Measurements from ENCODE around the gene RCN1.
"Not testable (repeated sequence)": the region's sequence is repeated elsewhere in the genome, so short reads cannot be mapped to it uniquely, and the experiment has no call there.

Gene RCN1

DNA sequence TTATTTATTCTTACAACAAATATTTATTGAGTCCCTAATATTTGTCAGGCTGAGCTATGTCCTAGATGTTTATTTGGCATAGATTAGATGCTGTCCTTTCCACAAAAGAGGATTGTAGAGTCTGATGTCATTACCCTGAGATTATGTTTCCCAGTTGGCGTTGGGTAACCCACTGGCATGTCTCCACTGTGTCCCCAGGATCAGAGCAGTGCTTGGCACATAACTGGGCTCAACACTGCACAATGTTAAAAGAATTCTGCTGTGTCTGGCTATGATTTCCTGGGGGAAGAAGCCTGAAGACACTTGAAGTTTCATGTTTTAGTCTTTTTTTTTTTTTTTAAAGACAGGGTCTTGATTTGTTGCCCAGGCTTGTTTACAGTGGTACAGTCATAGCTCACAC lies 4.0 kb downstream of the RCN1 start:
- H3K27ac ChIP-seq = no peak overlapping the region
- TF ChIP-seq Cebpa-rat (IDR thresholded peaks at IDR 0.05) = no peak
- no peak overlapping the region for H3K4me3 ChIP-seq
- H3K9ac ChIP-seq = no peak overlapping the region
- H3K27me3 ChIP-seq = no peaks in the 10 kb centered on the region
- H3K4me2 ChIP-seq = no peak overlapping the region
- H3K36me3 ChIP-seq = peaks cover 63% of the 10 kb centered on the region
- H3K9me3 ChIP-seq = no peaks in the 10 kb centered on the region
- H3K4me1 ChIP-seq = peaks cover 27% of the 10 kb centered on the region
- H4K20me1 ChIP-seq = peaks cover 73% of the 10 kb centered on the region

GRCh38 chr11:32098142-32098903 lies 7.4 kb downstream of the RCN1 start:
- no peak for TF ChIP-seq Cebpa-rat (IDR thresholded peaks at IDR 0.05)
- Histone ChIP-seq H3K4me3 (no peak overlapping the region), H3K4me1 (peaks cover 7% of the 10 kb centered on the region), H3K27me3 (no peaks in the 10 kb centered on the region), H3K27ac (no peak overlapping the region), H4K20me1 (peaks cover 88% of the 10 kb centered on the region), H3K36me3 (peaks cover 97% of the 10 kb centered on the region), H3K9ac (no peak overlapping the region), H3K4me2 (no peak overlapping the region), H3K9me3 (no peaks in the 10 kb centered on the region)

- Histone ChIP-seq H3K27me3 (no peaks in the 10 kb centered on the region), H3K9ac (no peak overlapping the region), H3K36me3 (peaks cover 97% of the 10 kb centered on the region), H3K4me1 (no peaks in the 10 kb centered on the region), H3K4me3 (no peak overlapping the region), H3K9me3 (no peaks in the 10 kb centered on the region), H3K27ac (no peak overlapping the region), H4K20me1 (peaks cover 76% of the 10 kb centered on the region), H3K4me2 (no peak overlapping the region)
- TF ChIP-seq Cebpa-rat (IDR thresholded peaks at IDR 0.05) = no peak
Observed at GRCh38 chr11:32099516-32099915, 8.6 kb downstream of the RCN1 start.

DNA sequence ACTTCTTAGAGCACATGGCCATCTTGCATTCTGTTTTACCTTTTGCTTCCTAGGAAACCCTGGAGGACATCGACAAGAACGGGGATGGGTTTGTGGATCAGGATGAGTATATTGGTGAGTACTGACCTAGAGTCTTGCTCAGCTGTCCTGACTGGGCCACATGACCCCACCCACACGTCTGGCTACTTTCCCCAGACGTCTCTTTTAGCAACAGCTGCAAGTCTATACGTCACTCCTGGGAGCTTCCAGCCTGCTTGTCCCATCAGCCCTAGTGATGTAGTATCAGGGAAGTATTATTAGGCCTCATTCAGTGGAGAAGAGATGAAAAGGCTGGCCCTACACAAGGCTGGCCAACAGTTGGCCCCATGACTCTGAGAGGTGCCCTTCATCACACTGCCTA lies 9.6 kb downstream of the RCN1 start:
- no peak for TF ChIP-seq Cebpa-rat (IDR thresholded peaks at IDR 0.05)
- H3K27me3 ChIP-seq = no peaks in the 10 kb centered on the region
- peaks cover 67% of the 10 kb centered on the region for H4K20me1 ChIP-seq
- H3K9ac ChIP-seq = no peak overlapping the region
- H3K9me3 ChIP-seq = no peaks in the 10 kb centered on the region
- H3K27ac ChIP-seq = no peak overlapping the region
- H3K36me3 ChIP-seq = peaks cover 91% of the 10 kb centered on the region
- H3K4me2 ChIP-seq = no peak overlapping the region
- H3K4me3 ChIP-seq = no peak overlapping the region
- peaks cover 3% of the 10 kb centered on the region; the same call in 1 of the 2 replicates for H3K4me1 ChIP-seq

DNA sequence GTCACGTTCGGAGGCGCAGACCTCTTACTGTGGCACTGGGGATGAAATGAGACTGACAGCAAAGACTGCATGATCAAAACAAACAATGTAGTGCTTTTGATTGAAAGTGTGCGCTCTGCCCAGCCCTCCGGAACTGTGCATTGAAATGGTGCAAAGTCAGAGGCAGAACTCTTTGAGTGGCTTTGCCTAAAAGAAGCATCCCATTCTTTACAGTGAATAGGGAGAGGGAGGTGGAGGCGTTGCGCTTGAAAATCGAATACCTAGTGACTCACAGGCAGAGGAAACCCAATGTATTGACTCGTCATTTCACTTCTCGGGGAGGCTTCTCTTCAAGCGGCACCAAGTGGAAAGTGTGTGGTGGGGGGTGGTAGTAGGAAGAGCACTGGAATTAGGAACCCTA lies 10.9 kb downstream of the RCN1 start:
- no peak for TF ChIP-seq Cebpa-rat (IDR thresholded peaks at IDR 0.05)

DNA sequence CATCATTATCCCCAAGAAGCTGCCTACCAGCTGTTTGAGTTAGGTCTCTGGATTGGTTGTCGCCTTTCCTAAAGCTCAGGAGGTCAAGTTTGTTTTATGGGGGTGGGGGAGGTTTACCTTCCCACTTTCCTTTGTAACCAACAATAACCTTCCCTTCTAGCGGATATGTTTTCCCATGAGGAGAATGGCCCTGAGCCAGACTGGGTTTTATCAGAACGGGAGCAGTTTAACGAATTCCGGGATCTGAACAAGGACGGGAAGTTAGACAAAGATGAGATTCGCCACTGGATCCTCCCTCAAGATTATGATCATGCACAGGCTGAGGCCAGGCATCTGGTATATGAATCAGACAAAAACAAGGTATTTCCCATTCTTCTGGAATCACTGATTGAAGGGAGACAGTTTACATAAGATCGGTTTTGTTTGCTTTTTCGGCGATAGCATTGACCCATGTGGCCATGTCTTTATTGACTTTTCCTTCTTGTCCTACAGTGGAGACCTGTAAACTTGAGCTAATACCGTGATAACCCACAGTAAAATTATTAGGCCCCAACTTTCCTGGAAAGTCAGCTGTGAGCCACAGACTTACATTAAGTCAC lies 12.3 kb downstream of the RCN1 start:
- not testable (repeated sequence) for H3K27ac ChIP-seq, H3K4me3 ChIP-seq, H3K4me2 ChIP-seq, H3K27me3 ChIP-seq, H3K9ac ChIP-seq, H3K9me3 ChIP-seq
- peaks cover 50% of the 10 kb centered on the region for H4K20me1 ChIP-seq
- H3K36me3 ChIP-seq = peaks cover 78% of the 10 kb centered on the region
- peaks cover 10% of the 10 kb centered on the region; the same call in 1 of the 2 replicates for H3K4me1 ChIP-seq

More for the DNA sequence above, 10.9 kb downstream of the RCN1 start:
- Histone ChIP-seq H3K36me3 (peaks cover 92% of the 10 kb centered on the region), H3K4me2 (no peak overlapping the region), H3K9ac (no peak overlapping the region), H4K20me1 (peaks cover 65% of the 10 kb centered on the region), H3K4me3 (no peak overlapping the region), H3K9me3 (no peaks in the 10 kb centered on the region), H3K27me3 (no peaks in the 10 kb centered on the region), H3K27ac (no peak overlapping the region), H3K4me1 (peaks cover 10% of the 10 kb centered on the region; the same call in 1 of the 2 replicates)

DNA sequence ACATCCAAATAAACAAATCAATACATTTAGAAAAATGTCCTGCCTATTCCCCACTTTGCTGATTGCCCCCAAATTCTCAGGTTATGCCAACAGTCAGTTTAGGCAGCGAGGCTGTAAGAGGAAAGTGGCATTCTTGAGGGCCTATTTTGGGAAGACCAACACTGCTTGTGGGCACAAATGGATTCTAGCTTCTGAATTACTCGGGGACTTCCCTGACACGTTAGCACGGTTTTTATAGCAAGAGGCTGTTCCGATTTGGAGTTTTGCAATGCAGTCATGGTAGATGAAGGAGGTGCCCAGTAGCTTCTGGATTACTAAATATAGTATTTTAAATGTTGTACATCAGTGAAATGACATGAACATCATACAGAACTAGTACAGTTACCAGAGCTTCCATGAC lies 13.1 kb downstream of the RCN1 start:
- Histone ChIP-seq H3K4me1 (peaks cover 10% of the 10 kb centered on the region; the same call in 1 of the 2 replicates), H3K36me3 (peaks cover 71% of the 10 kb centered on the region), H3K27me3 (no peaks in the 10 kb centered on the region), H3K9ac (no peak overlapping the region), H3K4me3 (no peak overlapping the region), H3K4me2 (no peak overlapping the region), H3K9me3 (no peaks in the 10 kb centered on the region), H4K20me1 (peaks cover 45% of the 10 kb centered on the region), H3K27ac (no peak overlapping the region)
- TF ChIP-seq Cebpa-rat (IDR thresholded peaks at IDR 0.05) = no peak

DNA sequence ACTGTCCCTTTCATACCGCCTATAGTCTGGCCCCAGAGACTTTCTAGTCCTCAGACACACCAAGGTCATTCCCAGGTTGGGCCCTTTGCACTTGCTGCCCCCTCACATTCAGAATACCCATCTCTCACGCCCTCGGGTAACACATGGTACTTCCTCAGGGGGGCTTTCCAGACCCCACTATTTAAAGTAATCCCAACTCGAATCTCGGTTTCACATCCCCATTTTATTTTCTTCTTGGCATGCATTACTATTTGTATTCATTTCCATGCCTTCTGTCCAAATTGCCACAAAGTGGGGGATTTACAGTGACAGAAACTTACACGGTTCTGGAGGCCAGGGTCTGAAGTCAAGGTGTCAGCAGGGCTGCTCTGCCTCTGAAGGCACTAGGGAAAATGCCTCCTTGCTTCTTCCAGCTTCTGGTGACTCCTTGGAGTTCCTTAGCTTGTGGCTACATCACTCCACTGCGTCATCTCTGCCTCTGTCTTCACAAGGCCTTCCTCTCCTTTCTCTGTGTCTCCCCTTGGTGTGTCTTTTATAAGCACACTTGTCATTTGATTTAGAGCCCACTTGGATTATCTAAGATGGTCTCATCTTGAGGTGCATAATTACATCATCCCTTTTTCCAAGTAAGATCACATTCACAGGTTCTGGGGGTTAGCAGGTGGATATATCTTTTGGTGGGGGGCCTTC lies 15.1 kb downstream of the RCN1 start:
- TF ChIP-seq Cebpa-rat (IDR thresholded peaks at IDR 0.05) = no peak
- Histone ChIP-seq H3K9ac (no peak overlapping the region), H3K27ac (0 out of 2 replicates have a peak overlapping the region, but pooled peaks have one; percentile 18), H3K4me2 (peak overlapping the region; percentile 43), H4K20me1 (peaks cover 27% of the 10 kb centered on the region; the same call in 1 of the 2 replicates), H3K4me1 (peaks cover 10% of the 10 kb centered on the region; the same call in 1 of the 2 replicates), H3K9me3 (no peaks in the 10 kb centered on the region), H3K4me3 (no peak overlapping the region), H3K27me3 (no peaks in the 10 kb centered on the region), H3K36me3 (peaks cover 50% of the 10 kb centered on the region)

GRCh38 chr11:32107647-32108046 lies 16.8 kb downstream of the RCN1 start:
- TF ChIP-seq Cebpa-rat (IDR thresholded peaks at IDR 0.05) = no peak
- no peak overlapping the region for H3K4me2 ChIP-seq

DNA sequence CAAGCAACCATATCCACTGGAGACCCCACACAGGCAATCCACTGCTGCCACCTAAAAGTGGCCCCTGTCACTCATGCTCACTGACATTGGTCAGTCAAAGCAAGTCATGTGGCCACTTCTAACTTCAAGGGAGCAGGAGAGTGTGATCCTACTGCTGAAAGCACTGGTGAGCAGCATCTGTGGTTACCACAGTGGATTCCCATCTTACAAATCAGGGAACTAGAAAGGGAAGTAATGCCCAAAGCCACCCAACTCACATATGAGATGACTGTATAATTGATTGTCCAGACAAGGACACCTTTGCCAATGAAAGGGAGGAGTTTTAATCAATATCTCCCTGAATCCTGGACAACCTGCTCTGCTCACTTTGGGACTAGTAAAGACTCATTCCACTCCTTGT lies 17.7 kb downstream of the RCN1 start:
- no peak overlapping the region for H3K4me2 ChIP-seq
- H3K4me3 ChIP-seq = no peak overlapping the region
- no peak overlapping the region for H3K27ac ChIP-seq
- 0 out of 2 replicates have a peak, but pooled peaks cover 11% of the 10 kb centered on the region for H4K20me1 ChIP-seq
- no peaks in the 10 kb centered on the region for H3K9me3 ChIP-seq
- peaks cover 10% of the 10 kb centered on the region; the same call in 1 of the 2 replicates for H3K4me1 ChIP-seq
- TF ChIP-seq Cebpa-rat (IDR thresholded peaks at IDR 0.05) = no peak
- H3K36me3 ChIP-seq = peaks cover 24% of the 10 kb centered on the region
- no peak overlapping the region for H3K9ac ChIP-seq
- H3K27me3 ChIP-seq = no peaks in the 10 kb centered on the region

More at GRCh38 chr11:32107647-32108046, 16.8 kb downstream of the RCN1 start:
- Histone ChIP-seq H3K4me3 (no peak overlapping the region), H3K27ac (no peak overlapping the region), H3K9ac (no peak overlapping the region), H3K36me3 (peaks cover 34% of the 10 kb centered on the region), H3K27me3 (no peaks in the 10 kb centered on the region), H3K4me1 (peaks cover 10% of the 10 kb centered on the region; the same call in 1 of the 2 replicates), H4K20me1 (peaks cover 13% of the 10 kb centered on the region; the same call in 1 of the 2 replicates), H3K9me3 (no peaks in the 10 kb centered on the region)

Data from BLaER1 (cell line).